ENCODE results near the gene MEGF9. TPM values are rescaled to one million over a fixed set of nuclear protein-coding genes. Genes with fewer than 3 reads are reported as not detected.
A peak's percentile ranks its signal among the peaks of the same experiment; 100 is the strongest.
"Not testable (repeated sequence)": the region's sequence is repeated elsewhere in the genome, so short reads cannot be mapped to it uniquely, and the experiment has no call there.

Gene MEGF9
- 132 TPM for total RNA-seq

DNA sequence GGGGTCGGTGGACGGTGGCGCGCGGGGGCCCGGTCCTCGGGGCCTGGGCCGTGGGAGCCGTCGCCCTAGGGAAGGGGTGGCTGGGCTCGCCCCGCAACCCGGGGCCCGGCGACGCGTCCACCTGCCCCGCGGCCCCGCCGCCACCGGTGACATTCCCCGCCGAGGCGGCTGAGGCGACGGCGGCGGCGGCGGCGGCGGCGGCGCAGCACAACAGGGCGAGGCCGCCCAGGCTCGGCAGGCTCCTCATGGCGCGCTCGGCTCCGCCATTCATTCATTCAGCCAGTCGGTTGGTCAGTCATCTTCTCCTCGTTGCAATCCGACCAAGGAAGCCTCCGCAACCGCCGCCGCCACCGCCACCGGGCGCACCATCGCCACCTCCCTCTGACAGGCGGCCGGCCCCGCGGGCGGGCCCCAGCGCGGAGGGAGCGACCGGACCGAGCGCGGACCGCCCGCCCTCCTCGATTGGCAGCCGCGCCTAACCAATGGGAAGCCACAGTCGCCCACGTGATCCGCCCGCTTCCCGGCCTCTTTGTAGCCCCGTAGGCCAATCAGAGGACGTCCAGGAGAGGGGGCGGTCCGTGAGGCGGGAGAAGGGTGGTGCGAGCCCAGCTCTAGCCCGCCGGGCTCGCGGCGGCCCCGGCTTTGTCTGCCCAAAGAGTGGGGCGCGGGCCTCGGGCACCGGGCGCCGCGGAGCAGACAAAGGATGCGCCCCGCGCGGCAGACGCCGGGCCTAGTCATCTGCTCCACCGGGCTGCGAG, at the start of gene MEGF9:
MEGF9 (minus strand) TSS at position 383 of the 758 bp plus-strand sequence; CDS start at position 271, 112 bp downstream.
- ATAC-seq (peak; percentile 98), DNase-seq (ENCODE audit: low spot score) (peak; percentile 99)
- intact Hi-C loops (cut with DNase I) = loop anchor here (10.0 kb wide), 1 partner anchor 89 kb away; no protein-coding TSS in a partner anchor

DNA sequence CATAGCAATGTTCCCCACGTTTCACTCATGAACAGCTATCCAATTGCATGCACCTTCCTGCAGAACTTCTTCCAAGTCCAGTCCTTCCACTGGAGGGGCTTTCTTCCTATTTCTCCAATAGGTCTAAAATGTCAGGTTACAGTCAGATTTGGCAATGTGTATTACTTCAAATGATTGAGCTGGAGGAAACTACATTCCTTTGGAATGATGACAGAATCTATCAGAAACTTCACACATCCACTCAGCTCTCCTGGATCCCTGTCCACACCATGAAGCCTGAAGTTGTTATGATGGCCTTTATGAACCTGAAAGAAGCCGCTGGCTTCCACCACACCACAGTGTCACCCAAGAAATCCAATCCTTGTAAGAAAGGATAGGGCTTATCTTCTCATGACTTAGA, 46.7 kb upstream of the MEGF9 start:
- intact Hi-C loops (cut with DNase I) = no loop called here
- DNase-seq (ENCODE audit: low spot score) = no peak
- ATAC-seq = no peak

DNA sequence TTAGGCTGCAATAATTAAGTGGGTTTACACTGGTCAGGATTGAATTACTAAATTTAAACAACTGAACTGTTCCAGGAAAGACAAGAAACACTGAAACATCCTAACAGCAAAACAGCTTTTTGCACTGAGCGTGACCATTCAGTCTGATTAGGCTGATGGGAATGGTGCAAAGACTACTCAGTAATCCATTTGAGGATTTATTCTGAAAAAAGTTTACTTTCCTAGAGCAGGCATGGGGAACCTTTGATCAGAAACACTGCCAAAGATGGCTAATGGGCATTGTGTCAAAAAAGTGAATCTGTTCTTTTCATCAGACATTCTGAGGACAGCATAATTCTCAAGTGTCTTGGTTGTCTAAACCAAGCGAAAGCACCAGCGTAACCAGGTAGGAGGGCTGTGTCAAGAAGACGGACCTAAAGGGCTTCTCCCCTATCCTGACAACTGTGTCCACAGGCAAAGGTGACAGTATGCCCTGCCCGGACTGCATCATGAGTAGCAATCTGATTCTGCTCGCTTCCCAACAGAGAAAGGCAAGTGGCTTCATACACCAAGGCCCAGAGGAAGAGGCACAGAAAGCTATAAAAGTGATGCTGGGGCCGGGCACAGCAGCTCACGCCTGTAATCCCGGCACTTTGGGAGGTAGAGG, 45.6 kb upstream of the MEGF9 start:
- ATAC-seq (no peak), DNase-seq (ENCODE audit: low spot score) (no peak)
- intact Hi-C loops (cut with DNase I) = no loop called here

DNA sequence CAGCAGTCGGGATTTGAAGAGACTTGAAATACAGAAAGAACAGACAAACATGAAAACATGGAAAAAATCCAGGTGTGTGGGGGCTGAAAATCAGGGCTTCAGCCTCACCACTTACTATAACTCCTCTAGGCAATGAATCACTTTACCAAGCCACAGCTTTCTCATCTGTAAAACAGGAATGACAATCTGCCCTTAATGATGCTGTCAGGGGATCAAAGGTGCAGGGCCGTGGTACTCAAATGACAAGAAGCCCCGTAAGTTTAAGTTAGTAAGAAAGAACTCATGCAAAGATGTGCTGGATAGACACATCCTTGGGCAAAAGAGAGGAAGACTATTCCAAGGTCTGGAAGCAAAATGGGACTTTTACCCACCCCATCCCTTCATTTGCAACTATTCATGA, 44.3 kb upstream of the MEGF9 start:
- intact Hi-C loops (cut with DNase I) = no loop called here
- ATAC-seq = no peak
- no peak for DNase-seq (ENCODE audit: low spot score)

DNA sequence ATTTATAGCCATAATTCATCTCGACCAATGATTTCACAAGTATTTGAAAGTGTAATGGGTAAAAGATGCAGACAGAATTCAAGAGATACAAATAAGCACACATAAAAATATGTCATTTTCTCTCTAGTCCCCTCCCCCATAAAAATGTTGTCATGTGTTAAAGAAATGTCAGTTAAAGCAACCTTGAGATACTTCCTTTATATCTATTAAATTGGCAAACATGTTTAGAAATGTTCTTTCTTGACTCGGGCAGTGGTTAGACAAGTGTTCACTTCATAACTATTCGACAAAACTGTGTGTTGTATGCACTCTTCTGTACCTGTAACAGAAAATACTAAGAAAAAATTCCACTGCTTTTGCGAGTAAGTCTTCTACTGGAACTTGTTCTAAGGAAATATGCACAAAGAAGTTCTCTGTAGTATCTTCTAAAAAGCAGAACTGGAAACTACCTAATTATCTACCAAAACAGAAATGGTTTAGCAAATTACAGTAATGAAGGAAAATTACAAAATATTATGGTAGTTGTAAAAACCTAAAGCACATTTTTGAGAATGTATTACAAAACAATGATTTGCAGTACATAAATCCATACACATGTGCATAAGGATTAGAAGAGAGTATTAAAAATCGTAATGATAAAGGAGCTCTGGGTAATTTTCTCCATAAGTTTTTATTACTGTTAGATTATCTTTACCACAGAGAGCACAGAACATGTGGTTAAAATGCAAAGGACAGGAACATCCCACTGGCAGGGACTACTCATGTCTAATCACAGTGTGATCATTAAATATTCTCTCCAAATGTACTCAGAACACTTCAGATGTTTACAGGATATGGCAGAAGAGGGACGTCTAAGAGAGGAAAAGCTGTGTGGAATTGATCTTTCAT, 43.0 kb upstream of the MEGF9 start:
- ATAC-seq = no peak
- intact Hi-C loops (cut with DNase I) = no loop called here
- DNase-seq (ENCODE audit: low spot score) = no peak

DNA sequence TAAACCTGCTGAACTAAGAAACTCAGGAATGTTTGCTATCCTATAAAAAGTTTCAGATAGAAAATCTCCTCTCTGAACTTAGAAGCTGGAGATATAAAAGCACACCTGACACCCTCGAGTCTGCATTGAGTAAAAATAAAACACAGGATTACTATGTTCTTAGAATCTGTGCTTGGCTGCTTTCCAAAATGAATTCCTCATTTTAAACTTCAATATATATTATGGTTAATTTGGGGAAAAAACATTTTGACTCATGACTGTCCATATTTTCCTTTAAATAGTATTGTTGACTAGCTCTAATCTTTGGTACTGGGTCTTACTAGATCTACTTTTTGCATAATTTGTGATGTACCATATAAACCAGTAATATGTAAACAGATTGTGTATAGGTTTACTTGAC, 42.3 kb upstream of the MEGF9 start:
- ATAC-seq (no peak), DNase-seq (ENCODE audit: low spot score) (no peak)
- intact Hi-C loops (cut with DNase I) = no loop called here

DNA sequence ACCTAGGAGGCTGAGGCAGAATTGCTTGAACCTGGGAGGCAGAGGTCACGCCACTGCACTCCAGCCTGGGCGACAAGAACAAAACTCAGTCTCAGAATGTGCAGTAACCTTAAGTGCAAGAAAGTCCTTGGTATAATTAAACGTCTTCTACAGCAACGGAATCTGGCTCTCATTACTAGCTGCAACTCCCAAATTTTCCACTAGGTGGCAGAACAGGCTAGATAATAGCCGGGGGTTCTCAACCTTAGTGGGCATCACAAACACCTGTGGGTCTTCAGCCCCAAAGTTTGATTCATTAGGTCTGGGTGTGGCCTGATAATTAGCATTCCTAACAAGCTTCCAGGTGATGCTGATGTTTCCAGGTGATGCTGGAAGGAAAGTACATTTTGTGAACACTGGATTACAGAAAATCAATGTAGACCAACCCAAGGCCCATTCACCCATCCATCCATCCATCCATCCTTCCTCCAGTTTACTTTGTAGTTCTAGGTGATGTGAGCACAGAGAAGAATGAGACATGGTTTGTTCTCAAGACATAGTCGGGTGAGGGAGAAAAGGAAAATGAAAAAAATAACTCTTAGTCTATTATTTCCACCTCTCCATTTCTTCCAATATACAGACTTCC, 41.7 kb upstream of the MEGF9 start:
- ATAC-seq (peak; percentile 80), DNase-seq (ENCODE audit: low spot score) (no peak)
- intact Hi-C loops (cut with DNase I) = no loop called here

DNA sequence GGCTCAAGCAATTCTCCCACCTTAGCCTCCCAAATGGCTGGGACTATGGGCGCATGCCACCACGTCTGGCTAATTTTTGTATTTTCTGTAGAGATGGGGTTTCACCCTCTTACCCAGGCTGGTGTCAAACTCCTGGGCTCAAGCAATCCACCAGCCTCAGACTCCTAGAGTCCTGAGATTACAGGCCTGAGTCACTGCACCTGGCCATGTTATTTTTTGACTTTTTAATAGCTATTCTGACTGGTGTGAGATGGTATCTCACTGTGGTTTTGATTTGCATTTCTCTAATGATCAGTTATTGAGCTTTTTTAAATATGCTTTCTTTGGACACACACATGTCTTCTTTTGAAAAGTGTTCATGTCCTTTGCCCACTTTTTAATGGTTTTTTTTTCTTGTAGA, 40.8 kb upstream of the MEGF9 start:
- intact Hi-C loops (cut with DNase I) = no loop called here
- DNase-seq (ENCODE audit: low spot score) (no peak), ATAC-seq (no peak)

DNA sequence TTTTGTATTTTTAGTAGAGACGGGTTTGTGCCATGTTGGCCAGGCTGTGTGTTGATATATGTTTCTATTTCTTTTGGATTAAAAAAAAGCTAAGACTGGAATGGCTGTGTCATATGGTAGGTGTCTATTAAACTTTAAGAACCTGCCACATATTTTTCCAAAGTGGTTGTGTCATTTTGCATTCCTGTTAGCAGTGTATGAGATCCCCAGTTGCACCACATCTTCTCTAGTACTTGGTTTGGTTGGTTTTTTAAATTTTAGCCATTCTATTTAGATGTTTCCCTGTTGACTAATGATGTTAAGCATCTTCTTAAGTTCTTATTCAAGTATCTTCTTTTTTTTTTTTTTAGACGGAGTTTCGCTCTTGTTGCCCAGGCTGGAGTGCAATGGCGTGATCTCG, 36.2 kb upstream of the MEGF9 start:
- ATAC-seq (no peak), DNase-seq (ENCODE audit: low spot score) (no peak)
- intact Hi-C loops (cut with DNase I) = no loop called here

DNA sequence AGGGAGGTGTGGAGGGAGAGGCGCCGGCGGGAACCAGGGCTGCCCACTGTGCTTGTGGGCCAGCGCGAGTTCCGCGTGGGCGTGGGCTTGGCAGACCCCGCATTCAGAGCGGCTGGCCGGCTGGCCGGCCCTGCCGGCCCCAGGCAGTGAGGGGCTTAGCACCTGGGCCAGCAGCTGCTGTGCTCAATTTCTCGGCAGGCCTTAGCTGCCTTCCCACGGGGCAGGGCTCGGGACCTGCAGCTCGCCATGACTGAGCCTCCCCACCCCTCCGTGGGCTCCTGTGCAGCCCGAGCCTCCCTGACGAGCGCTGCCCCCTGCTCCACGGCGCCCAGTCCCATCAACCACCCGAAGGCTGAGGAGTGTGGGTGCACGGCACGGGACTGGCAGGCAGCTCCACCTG, 32.1 kb upstream of the MEGF9 start:
- intact Hi-C loops (cut with DNase I); ATAC-seq; DNase-seq (ENCODE audit: low spot score): not testable (repeated sequence)

DNA sequence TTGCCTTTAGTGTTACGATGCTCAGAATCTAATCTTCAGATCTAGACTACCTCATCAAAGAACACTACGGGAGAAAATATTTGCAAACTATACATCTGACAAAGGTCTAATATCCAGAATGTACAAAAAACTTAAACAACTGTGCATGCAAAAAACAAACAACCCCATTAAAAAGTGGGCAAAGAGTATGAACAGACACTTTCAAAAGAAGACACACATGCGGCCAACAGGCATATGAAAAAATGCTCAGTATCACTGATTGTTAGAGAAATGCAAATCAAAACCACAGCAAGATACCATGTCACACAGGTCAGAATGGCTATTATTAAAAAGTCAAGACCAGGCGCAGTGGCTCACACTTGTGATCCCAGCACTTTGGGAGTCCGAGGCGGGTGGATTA, 31.0 kb upstream of the MEGF9 start:
- no peak for DNase-seq (ENCODE audit: low spot score)
- ATAC-seq = no peak
- intact Hi-C loops (cut with DNase I) = no loop called here

DNA sequence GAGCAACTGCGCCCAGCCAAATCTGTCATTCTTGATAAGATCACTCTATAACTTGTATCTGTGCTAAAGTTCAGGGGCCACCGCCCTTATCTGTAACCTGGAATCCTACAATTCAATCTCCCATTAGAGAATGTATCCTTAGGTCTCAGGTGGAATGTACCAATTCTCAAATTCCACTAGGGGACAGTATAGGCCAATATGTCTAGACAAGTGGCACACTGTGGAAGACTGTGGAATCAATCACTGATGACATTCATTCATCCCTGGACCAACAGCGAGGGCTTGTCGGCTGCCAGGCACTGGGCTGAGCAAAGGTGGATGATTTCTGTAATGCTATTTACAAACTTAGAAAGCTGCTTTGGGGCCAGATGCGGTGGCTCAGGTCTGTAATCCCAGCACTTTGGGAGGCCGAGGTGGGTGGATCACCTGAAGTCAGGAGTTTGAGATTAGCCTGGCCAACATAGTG, 28.7 kb upstream of the MEGF9 start:
- ATAC-seq (no peak), DNase-seq (ENCODE audit: low spot score) (no peak)
- intact Hi-C loops (cut with DNase I) = no loop called here

DNA sequence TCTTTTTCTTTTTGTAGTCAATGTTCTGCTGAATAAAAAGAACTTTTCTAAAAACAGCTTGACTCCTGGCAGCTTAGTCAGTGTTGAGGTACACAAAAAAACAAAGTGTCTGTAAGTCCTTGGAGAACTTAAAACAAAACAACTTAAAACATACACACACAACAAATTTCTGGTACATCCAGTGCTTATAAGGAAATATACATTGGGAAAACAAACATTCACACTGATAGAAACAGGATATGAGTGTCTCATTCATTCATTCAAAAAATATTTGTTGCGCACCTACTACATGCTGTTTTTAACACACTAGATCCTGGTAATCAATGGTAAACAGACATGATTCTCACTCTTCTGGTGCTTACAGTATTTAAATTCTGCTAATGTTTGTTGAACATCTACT, 27.4 kb upstream of the MEGF9 start:
- DNase-seq (ENCODE audit: low spot score) (no peak), ATAC-seq (no peak)
- intact Hi-C loops (cut with DNase I) = no loop called here

DNA sequence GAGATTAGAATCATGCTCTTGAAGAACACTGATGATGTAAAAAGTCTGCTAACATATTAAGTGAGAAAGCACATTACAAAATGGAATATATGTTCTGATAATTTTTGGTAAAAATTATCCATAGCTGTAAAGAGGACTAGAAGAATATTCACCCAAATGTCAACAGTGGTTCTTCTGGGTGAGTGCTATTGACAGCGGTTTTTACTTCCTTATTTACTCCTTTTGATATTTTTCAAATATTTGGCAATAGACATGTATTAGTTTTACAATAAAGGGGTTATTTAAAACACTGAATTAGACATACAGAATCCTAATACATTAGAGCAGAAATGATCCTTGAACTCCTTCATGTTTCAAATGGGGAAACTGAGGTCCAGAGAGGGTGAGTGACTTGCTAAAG, 26.9 kb upstream of the MEGF9 start:
- DNase-seq (ENCODE audit: low spot score) (no peak), ATAC-seq (no peak)
- intact Hi-C loops (cut with DNase I) = no loop called here

DNA sequence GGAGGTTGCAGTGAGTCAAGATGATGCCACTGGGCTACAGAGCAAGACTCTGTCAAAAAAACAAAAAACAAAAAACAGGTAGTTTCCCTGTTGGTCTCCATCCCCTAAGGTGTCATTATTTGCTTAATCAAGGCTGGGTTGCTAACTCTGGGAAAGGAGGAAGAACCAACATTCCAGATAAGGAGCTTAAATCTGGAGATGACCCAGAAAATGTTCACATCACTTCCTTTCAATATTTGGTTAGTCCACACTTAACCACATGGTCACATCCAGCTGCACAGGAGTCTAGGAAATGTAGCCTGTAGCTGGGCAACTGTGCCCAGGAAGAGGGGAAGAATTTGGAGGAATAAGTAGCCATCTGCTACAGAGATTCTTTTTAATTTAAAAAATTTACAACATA, 25.9 kb upstream of the MEGF9 start:
- intact Hi-C loops (cut with DNase I) = no loop called here
- DNase-seq (ENCODE audit: low spot score) = no peak
- ATAC-seq = no peak

DNA sequence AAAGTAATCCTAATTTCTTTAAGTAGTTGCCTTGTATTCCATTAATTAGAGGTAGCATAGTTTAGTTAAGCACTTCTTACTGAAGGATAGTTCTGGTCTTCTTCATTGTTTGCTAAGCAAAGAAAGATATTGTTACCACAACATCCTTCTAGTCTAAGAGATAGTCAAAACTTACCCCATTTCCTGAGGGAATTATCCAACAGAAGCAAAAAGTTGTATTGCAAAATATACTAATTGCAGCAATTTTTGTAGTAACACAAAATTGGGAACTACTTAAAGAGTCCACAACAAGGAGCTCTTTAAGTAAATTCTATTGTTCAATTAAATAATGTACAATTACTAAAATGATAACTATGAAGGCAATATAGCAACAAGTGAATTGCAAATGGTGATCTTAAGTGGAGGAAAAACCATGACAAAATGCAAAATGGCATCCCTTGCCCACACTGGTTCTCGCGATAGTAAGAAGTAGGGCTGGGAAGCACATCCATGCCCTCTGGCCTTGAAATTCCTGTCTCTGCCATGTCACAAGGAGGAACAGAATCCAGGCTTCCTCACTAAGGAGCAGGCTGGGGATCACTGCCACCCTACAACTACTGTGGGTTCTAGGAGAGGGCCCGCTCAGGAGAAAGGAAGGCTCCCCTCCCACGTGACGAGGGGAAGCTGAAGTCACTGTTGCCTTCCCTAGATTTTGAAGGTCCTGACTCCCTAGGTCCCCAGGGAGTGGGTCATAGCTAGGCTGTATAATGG, 23.3 kb upstream of the MEGF9 start:
- intact Hi-C loops (cut with DNase I) = no loop called here
- DNase-seq (ENCODE audit: low spot score) (no peak), ATAC-seq (no peak)

DNA sequence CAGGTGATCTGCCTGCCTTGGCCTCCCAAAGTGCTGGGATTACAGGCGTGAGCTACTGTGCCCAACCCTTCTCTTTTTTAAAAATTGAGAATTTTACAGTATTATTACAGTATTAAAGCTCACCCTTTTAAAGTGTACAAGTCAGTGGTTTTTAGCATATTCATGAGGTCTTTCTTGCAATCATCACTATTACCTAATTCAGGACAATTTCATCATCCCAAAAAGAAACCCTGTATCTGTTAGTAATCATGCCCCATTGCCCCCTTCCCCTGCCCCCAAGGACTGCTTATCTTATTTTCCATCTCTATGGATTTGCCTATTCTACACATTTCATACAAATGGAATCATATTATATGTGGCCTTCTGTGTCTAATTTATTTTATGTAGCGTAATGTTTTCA, 22.6 kb upstream of the MEGF9 start:
- intact Hi-C loops (cut with DNase I) = no loop called here
- ATAC-seq = no peak
- DNase-seq (ENCODE audit: low spot score) = no peak

DNA sequence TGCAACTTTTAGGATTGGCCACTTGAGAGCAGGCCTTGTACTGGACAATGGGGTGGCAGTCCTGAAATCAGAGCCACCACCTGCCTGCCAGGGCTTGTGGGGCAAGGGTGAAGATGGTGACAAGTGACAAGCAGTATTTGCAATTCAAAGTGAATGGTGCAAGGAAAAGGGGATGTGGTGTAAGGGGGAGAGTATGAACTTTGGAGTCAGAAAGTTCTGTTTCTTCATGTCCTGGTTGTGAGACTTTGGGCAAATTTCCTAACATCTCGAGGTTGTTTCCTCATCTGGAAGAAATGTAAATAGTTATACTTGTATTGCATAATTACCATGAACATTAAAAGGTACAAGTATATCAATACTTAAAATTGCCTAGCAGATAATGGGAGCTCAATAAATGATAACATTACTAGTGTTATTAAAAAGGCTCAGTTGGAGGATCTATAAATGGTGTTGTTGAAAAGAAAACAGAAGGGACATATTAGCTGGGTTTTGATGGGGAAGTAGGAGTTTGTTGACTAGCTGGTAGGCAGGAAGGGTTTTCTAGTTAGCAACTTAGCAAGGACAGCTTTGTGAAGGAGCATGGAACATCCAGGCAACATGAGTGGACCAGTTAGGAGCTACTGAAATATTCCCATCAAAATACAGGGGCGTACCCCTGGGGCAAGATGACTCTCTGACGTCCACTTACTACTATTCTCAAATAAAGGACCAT, 21.3 kb upstream of the MEGF9 start:
- intact Hi-C loops (cut with DNase I) = no loop called here
- peak; percentile 40 for ATAC-seq

More for the DNA sequence above, 21.3 kb upstream of the MEGF9 start:
- DNase-seq (ENCODE audit: low spot score) = no peak

Data from sciatic nerve (tissue), 2 donors.